Thoracic aorta (tissue), 2 donors: ENCODE results near the gene DNAH3. TPM values are rescaled to one million over a fixed set of nuclear protein-coding genes. Genes with fewer than 3 reads are reported as not detected.

ENCODE experiments used
- ATAC-seq: fragments of 150-250 bp; one replicate; pipeline ENCODE4 v1.8.0; 2017; ENCODE audit warnings: low read depth; ENCODE audit not compliant: insufficient number of reproducible peaks, low FRiP score
- DNase-seq: peaks from one replicate; pipeline ENCODE4 v3.0.0-alpha.2; 2020; ENCODE audit warnings: low spot score
- H3K27ac ChIP-seq, 2 donors: fragments of 200-600 bp; sonication (generic); 1 replicate in 1 of 2; 2 replicates in 1 of 2; pipeline ENCODE4 v1.5.1; 2016; ENCODE audit warnings: mild to moderate bottlenecking in 2 of 2, moderate library complexity in 2 of 2
- H3K27me3 ChIP-seq: fragments of 200-600 bp; sonication (generic); replicated peaks from 2 replicates; pipeline ENCODE4 v1.6.0; 2016; ENCODE audit warnings: mild to moderate bottlenecking; ENCODE audit not compliant: insufficient read depth
- H3K36me3 ChIP-seq: fragments of 200-600 bp; sonication (generic); one replicate; pipeline ENCODE4 v1.5.1; 2016
- H3K4me1 ChIP-seq, 2 donors: fragments of 200-600 bp; sonication (generic); 1 replicate in 1 of 2; 2 replicates in 1 of 2; pipeline versions ENCODE4 v1.5.1 to v1.6.0; 2016; ENCODE audit warnings: low read depth in 2 of 2, mild to moderate bottlenecking in 1 of 2; ENCODE audit not compliant: control insufficient read depth in 1 of 2
- H3K4me3 ChIP-seq: fragments of 200-600 bp; sonication (generic); 2 replicates; pipeline ENCODE4 v1.5.1; 2016; ENCODE audit warnings: mild to moderate bottlenecking
- H3K9me3 ChIP-seq: fragments of 200-600 bp; sonication (generic); 2 replicates; pipeline ENCODE4 v1.5.1; 2016
- CTCF ChIP-seq: fragments of 200-600 bp; sonication (generic); IDR thresholded peaks from one replicate; pipeline ENCODE4 v1.5.1; 2019; ENCODE audit warnings: antibody characterized with exemption
- total RNA-seq, 2 donors: library from RNA; depleted of rRNA; stranded (reverse); fragments of >200 nt; gene quantifications; one replicate each; pipeline versions ENCODE4 v1.1.0 to v1.2.3, GENCODE V29; 2016

Gene DNAH3
- total RNA-seq, 2 donors from 2014 or later, result not detected

- no peak for TF ChIP-seq CTCF
- H3K27ac ChIP-seq, result no peak overlapping the region
- no peaks in the 10 kb centered on the region for H3K4me1 ChIP-seq
- H3K36me3 ChIP-seq, result no peaks in the 10 kb centered on the region
- DNase-seq (no peak), ATAC-seq (no peak)
- H3K27me3 ChIP-seq, result no peaks in the 10 kb centered on the region
- no peaks in the 10 kb centered on the region for H3K9me3 ChIP-seq
- H3K4me3 ChIP-seq, result no peak overlapping the region
Observed at GRCh38 chr16:21134053-21134452, 16.6 kb downstream of the DNAH3 start.

- Histone ChIP-seq H3K27me3 (no peaks in the 10 kb centered on the region), H3K9me3 (no peaks in the 10 kb centered on the region), H3K4me1 (no peaks in the 10 kb centered on the region), H3K4me3 (no peak overlapping the region), H3K36me3 (no peaks in the 10 kb centered on the region), H3K27ac (no peak overlapping the region)
- DNase-seq, result no peak
- TF ChIP-seq CTCF, result no peak
- no peak for ATAC-seq
Observed at GRCh38 chr16:21130811-21131210, 19.8 kb downstream of the DNAH3 start.

GRCh38 chr16:21128991-21129390 is 21.7 kb downstream of the DNAH3 start:
- no peak overlapping the region for H3K4me3 ChIP-seq
- no peaks in the 10 kb centered on the region for H3K36me3 ChIP-seq

GRCh38 chr16:21126518-21126917 is 24.1 kb downstream of the DNAH3 start:
- DNase-seq (no peak), ATAC-seq (no peak)
- H3K36me3 ChIP-seq, result no peaks in the 10 kb centered on the region
- H3K4me1 ChIP-seq, result no peaks in the 10 kb centered on the region
- no peaks in the 10 kb centered on the region for H3K9me3 ChIP-seq
- no peaks in the 10 kb centered on the region for H3K27me3 ChIP-seq
- H3K4me3 ChIP-seq, result no peak overlapping the region
- no peak overlapping the region for H3K27ac ChIP-seq
- no peak for TF ChIP-seq CTCF

More at GRCh38 chr16:21128991-21129390, 21.7 kb downstream of the DNAH3 start:
- Histone ChIP-seq H3K9me3 (no peaks in the 10 kb centered on the region), H3K27me3 (no peaks in the 10 kb centered on the region), H3K4me1 (no peaks in the 10 kb centered on the region), H3K27ac (no peak overlapping the region)
- no peak for TF ChIP-seq CTCF
- DNase-seq, result no peak
- no peak for ATAC-seq

- Histone ChIP-seq H3K9me3 (no peaks in the 10 kb centered on the region), H3K27me3 (no peaks in the 10 kb centered on the region), H3K4me3 (no peak overlapping the region), H3K4me1 (no peaks in the 10 kb centered on the region), H3K27ac (no peak overlapping the region), H3K36me3 (no peaks in the 10 kb centered on the region)
- ATAC-seq (no peak), DNase-seq (no peak)
- TF ChIP-seq CTCF, result no peak
Observed at GRCh38 chr16:21125191-21125590, 25.5 kb downstream of the DNAH3 start.
